Measurements from ENCODE around the gene CTNNB1.

DNA sequence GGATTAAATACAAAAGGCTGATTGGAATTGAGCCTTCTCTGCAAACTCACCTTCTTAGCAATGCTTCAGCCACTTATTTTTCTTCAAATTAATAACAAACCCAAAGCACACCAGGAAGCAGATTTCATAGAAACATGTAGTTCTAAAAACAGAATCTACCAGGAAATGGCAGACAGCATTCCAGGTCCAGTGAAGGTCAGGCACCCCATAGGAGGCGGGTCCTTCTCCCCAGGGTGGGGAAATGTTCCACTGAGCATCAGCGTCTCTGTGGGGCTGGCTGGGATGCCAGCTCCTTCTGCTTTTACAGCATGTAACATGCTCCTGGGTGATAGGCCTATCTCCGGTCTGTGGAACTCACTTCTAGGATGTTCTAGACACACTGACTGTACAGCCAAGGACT is 49.2 kb downstream of the CTNNB1 start:
- TF ChIP-seq EZH2 (IDR thresholded peaks at IDR 0.05; ENCODE audit: low read length): no peak
- TF ChIP-seq, protein P1, sequence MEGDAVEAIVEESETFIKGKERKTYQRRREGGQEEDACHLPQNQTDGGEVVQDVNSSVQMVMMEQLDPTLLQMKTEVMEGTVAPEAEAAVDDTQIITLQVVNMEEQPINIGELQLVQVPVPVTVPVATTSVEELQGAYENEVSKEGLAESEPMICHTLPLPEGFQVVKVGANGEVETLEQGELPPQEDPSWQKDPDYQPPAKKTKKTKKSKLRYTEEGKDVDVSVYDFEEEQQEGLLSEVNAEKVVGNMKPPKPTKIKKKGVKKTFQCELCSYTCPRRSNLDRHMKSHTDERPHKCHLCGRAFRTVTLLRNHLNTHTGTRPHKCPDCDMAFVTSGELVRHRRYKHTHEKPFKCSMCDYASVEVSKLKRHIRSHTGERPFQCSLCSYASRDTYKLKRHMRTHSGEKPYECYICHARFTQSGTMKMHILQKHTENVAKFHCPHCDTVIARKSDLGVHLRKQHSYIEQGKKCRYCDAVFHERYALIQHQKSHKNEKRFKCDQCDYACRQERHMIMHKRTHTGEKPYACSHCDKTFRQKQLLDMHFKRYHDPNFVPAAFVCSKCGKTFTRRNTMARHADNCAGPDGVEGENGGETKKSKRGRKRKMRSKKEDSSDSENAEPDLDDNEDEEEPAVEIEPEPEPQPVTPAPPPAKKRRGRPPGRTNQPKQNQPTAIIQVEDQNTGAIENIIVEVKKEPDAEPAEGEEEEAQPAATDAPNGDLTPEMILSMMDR (optimal IDR thresholded peaks at IDR 0.05 in 1 of 3, IDR thresholded peaks at IDR 0.05 in 1 of 3, conservative IDR thresholded peaks at IDR 0.05 in 1 of 3; ENCODE audit: extremely low read depth in 1 of 3, insufficient read depth in 2 of 3, low read length in 3 of 3): no peak

All from keratinocyte (primary cell).